ENCODE measurements around the gene TMED6.

GRCh38 chr16:69301187-69301586 lies 50.4 kb downstream of the TMED6 start:
- no peak for TF ChIP-seq CTCF (IDR thresholded peaks at IDR 0.05)
- TF ChIP-seq POLR2A (IDR thresholded peaks at IDR 0.05; ENCODE audit: low read depth): no peak
